Tibial artery (tissue), 4 donors: ENCODE results near the gene OR51E1.

Source experiments
- DNase-seq, 2 donors: peaks; one replicate each; pipeline ENCODE4 v3.0.0-alpha.2; 2019
- H3K27ac ChIP-seq, 2 donors: fragments of 200-600 bp; sonication (generic) in 1 of 2; 1 replicate in 1 of 2; 2 replicates in 1 of 2; pipeline ENCODE4 v1.5.1; 2018 to 2019; ENCODE audit warnings: mild to moderate bottlenecking in 1 of 2
- H3K27me3 ChIP-seq, 2 donors: fragments of 200-600 bp; sonication (generic) in 1 of 2; one replicate each; pipeline versions ENCODE4 v1.5.1 to v1.6.0; 2016 to 2019
- H3K36me3 ChIP-seq, 3 donors: fragments of 200-600 bp; sonication (generic) in 2 of 3; one replicate each; pipeline ENCODE4 v1.5.1; 2016 to 2019; ENCODE audit warnings: mild to moderate bottlenecking in 2 of 3
- H3K4me1 ChIP-seq, 4 donors: fragments of 200-600 bp; sonication (generic) in 2 of 4; 1 replicate in 3 of 4; 2 replicates in 1 of 4; pipeline ENCODE4 v1.5.1; 2016 to 2019
- H3K4me3 ChIP-seq, 2 donors: fragments of 200-600 bp; sonication (generic) in 1 of 2; 1 replicate in 1 of 2; 2 replicates in 1 of 2; pipeline ENCODE4 v1.5.1; 2018 to 2019; ENCODE audit warnings: mild to moderate bottlenecking in 2 of 2
- H3K9me3 ChIP-seq, 3 donors: fragments of 200-600 bp; sonication (generic) in 1 of 3; one replicate each; pipeline ENCODE4 v1.5.1; 2016 to 2019
- CTCF ChIP-seq, 2 experiments: fragments of 200-600 bp in 1 of 2; fragments of 450-650 bp in 1 of 2; IDR thresholded peaks; one replicate each; pipeline ENCODE4 v1.5.1; 2017 to 2019; ENCODE audit warnings: antibody characterized with exemption in 2 of 2, mild to moderate bottlenecking in 1 of 2, moderate library complexity in 1 of 2
- intact Hi-C: fragments of 100-400 bp; cut with DNase I; formaldehyde crosslinking; loops from one replicate; pipeline ENCODE4 v1.15.0; 2023; ENCODE audit warnings: low total_unique reads

Gene OR51E1

GRCh38 chr11:4654635-4655369, 11.0 kb downstream of the OR51E1 start:
- intact Hi-C loops: no loop called here
- DNase-seq: no peak
- H3K4me1 ChIP-seq: no peaks in the 10 kb centered on the region
- no peaks in the 10 kb centered on the region for H3K27me3 ChIP-seq
- H3K36me3 ChIP-seq: no peaks in the 10 kb centered on the region
- H3K4me3 ChIP-seq: no peak overlapping the region
- no peaks in the 10 kb centered on the region for H3K9me3 ChIP-seq
- no peak for TF ChIP-seq CTCF (IDR thresholded peaks at IDR 0.05)
- no peak overlapping the region for H3K27ac ChIP-seq

DNA sequence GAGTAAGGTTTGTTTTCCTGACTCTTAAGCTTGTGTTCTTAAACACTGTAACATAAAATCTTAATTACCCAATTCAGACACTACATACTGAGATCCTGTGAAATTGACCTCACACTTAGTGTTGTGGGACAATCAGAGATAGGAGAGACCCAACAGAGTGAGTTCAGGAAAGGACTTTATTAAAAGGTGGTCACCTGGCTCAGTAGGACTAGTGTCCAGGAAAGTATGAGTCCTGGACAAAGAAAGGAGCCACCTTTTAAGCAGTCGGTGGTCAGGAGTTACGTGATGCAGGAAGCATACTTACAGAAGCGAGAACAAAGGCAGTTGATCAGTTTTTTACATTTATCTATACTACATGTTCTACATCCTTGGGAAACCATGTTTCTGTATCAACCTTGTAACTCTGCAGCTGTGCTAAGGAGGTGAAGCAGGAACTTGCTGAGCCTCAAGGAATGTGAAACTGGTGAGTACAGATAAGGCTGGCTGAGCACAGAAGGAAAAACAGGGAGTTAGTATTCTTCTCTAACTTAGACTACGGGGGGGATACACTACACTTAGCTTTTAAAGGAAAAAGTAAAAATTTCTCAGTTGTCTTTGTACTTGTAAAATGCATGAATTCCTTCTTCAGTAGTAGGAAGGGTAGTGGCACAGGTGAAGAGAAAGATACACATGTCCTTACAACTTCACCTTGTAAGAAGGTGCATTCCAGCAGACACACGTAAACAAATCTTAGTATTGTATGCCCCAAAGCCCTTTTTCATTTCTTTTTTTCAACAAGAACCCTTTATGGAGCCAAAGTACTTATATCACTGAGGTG, 15.1 kb downstream of the OR51E1 start:
- no peaks in the 10 kb centered on the region for H3K4me1 ChIP-seq
- TF ChIP-seq CTCF (IDR thresholded peaks at IDR 0.05): no peak
- H3K36me3 ChIP-seq: no peaks in the 10 kb centered on the region
- intact Hi-C loops: no loop called here
- no peak for DNase-seq
- no peak overlapping the region for H3K27ac ChIP-seq
- H3K9me3 ChIP-seq: no peaks in the 10 kb centered on the region
- no peak overlapping the region for H3K4me3 ChIP-seq
- no peaks in the 10 kb centered on the region for H3K27me3 ChIP-seq

DNA sequence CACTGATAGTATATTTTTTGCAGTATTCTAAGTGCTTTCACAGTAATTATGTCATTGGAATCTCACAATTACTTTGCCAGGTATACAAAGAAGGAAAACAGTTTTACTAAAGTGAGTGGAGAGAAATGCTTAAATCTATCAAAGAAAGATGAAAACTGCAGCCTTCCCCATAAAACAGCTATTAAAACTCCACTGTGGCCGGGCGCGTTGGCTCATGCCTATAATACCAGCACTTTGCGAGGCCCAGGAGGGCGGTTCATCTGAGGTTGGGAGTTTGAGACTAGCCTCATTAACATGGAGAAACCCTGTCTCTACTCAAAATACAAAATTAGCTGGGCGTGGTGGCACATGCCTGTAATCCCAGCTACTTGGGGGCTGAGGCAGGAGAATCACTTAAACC, 19.1 kb downstream of the OR51E1 start:
- Histone ChIP-seq H3K4me1 (no peaks in the 10 kb centered on the region), H3K9me3 (no peaks in the 10 kb centered on the region), H3K27me3 (no peaks in the 10 kb centered on the region), H3K36me3 (no peaks in the 10 kb centered on the region), H3K27ac (no peak overlapping the region), H3K4me3 (no peak overlapping the region)
- DNase-seq: no peak
- no peak for TF ChIP-seq CTCF (IDR thresholded peaks at IDR 0.05)
- intact Hi-C loops: no loop called here

DNA sequence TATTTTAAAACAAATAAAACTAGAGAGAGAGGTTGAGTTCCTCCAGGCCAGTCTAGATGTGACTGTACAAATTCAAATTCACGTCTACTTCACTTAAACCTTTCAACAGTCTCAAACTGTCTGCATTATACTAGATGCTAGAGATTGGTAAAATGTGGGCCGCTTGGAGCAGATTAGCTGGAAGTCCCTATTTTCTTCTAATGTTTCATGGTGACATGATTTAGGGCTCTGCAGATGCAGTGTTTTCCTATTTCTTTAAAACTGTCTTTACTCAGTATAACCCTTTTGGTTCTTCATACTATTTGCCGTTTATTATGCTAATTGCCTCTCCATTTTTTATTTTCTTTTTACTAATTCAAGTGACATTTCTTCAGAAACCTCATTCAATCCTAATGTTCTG, 20.4 kb downstream of the OR51E1 start:
- no peak for TF ChIP-seq CTCF (IDR thresholded peaks at IDR 0.05)
- no peak overlapping the region for H3K27ac ChIP-seq
- no peaks in the 10 kb centered on the region for H3K36me3 ChIP-seq
- intact Hi-C loops: no loop called here
- H3K27me3 ChIP-seq: no peaks in the 10 kb centered on the region
- H3K4me3 ChIP-seq: no peak overlapping the region
- H3K4me1 ChIP-seq: no peaks in the 10 kb centered on the region
- DNase-seq: no peak
- no peaks in the 10 kb centered on the region for H3K9me3 ChIP-seq

- Histone ChIP-seq H3K4me3 (no peak overlapping the region), H3K9me3 (no peaks in the 10 kb centered on the region), H3K27me3 (no peaks in the 10 kb centered on the region), H3K27ac (no peak overlapping the region), H3K4me1 (no peaks in the 10 kb centered on the region), H3K36me3 (no peaks in the 10 kb centered on the region)
- TF ChIP-seq CTCF (IDR thresholded peaks at IDR 0.05): no peak
- intact Hi-C loops: no loop called here
- no peak for DNase-seq
Measured at GRCh38 chr11:4664786-4665185, 21.0 kb downstream of the OR51E1 start.
